GM13976 (cell line): ENCODE measurements around the gene EIF2S1.
"Not testable (repeated sequence)": the region's sequence is repeated elsewhere in the genome, so short reads cannot be mapped to it uniquely, and the experiment has no call there.

Source experiments
- DNase-seq: peaks from one replicate; pipeline ENCODE4 v3.0.0; 2012; ENCODE audit warnings: low spot score
- in situ Hi-C: fragments of 300-500 bp; cut with MboI; formaldehyde crosslinking; loops from one replicate; pipeline ENCODE4 v1.12.0; 2022; ENCODE audit warnings: low sequenced_read_pairs, mixed read lengths, inconsistent platforms; ENCODE audit not compliant: unreplicated experiment
- TF ChIP-seq, protein P1 (sequence below): IDR thresholded peaks from 2 replicates; pipeline ENCODE4 v1.5.1; 2012; ENCODE audit warnings: borderline replicate concordance, mild to moderate bottlenecking; ENCODE audit not compliant: insufficient read depth; ENCODE audit errors: extremely low read depth, missing control alignments, control extremely low read depth

The EIF2S1 gene

GRCh38 chr14:67411370-67411769 lies 51.2 kb downstream of the EIF2S1 start:
- in situ Hi-C loops: loop anchor here (25.0 kb wide), 1 partner anchor 301 kb away; the partner anchor contains the start of gene RDH12
- TF ChIP-seq, protein P1, sequence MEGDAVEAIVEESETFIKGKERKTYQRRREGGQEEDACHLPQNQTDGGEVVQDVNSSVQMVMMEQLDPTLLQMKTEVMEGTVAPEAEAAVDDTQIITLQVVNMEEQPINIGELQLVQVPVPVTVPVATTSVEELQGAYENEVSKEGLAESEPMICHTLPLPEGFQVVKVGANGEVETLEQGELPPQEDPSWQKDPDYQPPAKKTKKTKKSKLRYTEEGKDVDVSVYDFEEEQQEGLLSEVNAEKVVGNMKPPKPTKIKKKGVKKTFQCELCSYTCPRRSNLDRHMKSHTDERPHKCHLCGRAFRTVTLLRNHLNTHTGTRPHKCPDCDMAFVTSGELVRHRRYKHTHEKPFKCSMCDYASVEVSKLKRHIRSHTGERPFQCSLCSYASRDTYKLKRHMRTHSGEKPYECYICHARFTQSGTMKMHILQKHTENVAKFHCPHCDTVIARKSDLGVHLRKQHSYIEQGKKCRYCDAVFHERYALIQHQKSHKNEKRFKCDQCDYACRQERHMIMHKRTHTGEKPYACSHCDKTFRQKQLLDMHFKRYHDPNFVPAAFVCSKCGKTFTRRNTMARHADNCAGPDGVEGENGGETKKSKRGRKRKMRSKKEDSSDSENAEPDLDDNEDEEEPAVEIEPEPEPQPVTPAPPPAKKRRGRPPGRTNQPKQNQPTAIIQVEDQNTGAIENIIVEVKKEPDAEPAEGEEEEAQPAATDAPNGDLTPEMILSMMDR: no peak
- DNase-seq: no peak

GRCh38 chr14:67411820-67412421 lies 51.8 kb downstream of the EIF2S1 start, which contains the start of gene PLEK2:
Gene PLEK2, minus strand, starts transcription at chr14:67412165. Its CDS starts 106 bp downstream, at chr14:67412059.
- no peak for DNase-seq
- TF ChIP-seq, protein P1: no peak
- in situ Hi-C loops: loop anchor here (25.0 kb wide), 1 partner anchor 300 kb away; the partner anchor contains the start of gene RDH12

DNA sequence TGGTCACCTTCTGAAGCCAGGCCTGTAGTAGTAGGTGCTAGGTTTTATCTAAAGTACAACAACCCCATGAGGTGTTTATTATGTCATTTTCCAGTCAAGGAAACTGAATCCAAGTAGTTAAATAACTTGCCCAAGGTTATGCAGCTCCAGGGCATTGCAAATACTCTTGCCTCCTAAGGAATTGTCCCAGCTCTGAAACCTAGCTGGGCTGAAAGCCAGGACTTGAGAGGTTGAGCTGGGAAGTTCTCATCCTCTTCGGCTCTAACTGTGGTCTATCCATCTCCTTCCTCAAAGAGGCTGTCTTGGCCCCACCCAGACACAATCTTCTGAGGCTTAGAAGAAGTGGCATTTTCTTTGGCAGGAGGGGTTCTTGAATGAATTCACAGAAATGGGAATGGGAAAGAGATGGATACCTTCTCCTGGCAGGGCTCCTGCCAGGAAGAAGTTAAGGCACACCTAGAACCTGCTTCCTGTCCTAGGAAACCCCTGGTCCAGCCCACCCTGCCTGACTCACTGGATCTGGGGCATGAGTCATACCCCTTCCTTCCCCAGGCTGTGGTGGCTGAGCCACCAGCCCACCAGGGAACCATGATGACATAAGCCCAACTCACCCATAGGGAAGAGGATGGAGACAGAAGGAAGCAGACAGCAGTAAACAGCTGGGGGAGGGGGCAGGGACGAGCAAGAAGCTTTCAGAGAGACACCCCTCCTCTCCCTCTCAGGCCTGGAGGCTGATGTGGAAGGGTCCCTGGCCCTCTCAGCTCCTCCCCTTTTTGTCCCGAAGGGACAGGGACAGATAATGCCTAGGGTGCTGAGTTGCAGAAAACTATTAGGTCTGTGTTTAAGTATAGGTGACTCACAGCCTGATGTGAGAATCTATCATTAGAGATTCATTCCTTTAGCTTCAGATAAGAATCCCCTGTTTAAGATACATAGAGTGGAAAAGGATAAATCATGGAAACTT lies 54.0 kb downstream of the EIF2S1 start:
- in situ Hi-C loops: loop anchor here (25.0 kb wide), 1 partner anchor 298 kb away; the partner anchor contains the start of gene RDH12
- TF ChIP-seq, protein P1: no peak
- no peak for DNase-seq

- DNase-seq: not testable (repeated sequence)
- in situ Hi-C loops: loop anchor here (25.0 kb wide), 1 partner anchor 297 kb away; the partner anchor contains the start of gene RDH12
Measured at GRCh38 chr14:67415610-67416009, 55.5 kb downstream of the EIF2S1 start.

GRCh38 chr14:67416085-67416484 lies 56.0 kb downstream of the EIF2S1 start:
- no peak for DNase-seq
- TF ChIP-seq, protein P1: no peak
- in situ Hi-C loops: loop anchor here (25.0 kb wide), 1 partner anchor 296 kb away; the partner anchor contains the start of gene RDH12

GRCh38 chr14:67416810-67417209 lies 56.7 kb downstream of the EIF2S1 start:
- in situ Hi-C loops: loop anchor here (25.0 kb wide), 1 partner anchor 295 kb away; the partner anchor contains the start of gene RDH12
- TF ChIP-seq, protein P1: no peak
- DNase-seq: no peak

- DNase-seq: no peak
- in situ Hi-C loops: loop anchor here (25.0 kb wide), 1 partner anchor 295 kb away; the partner anchor contains the start of gene RDH12
- TF ChIP-seq, protein P1: no peak
Measured at GRCh38 chr14:67417633-67418032, 57.5 kb downstream of the EIF2S1 start.
